NCI-H2029 (cell line): ENCODE results near the gene SIAE.
"Not testable (repeated sequence)": the region's sequence is repeated elsewhere in the genome, so short reads cannot be mapped to it uniquely, and the experiment has no call there.

Source experiments
- DNase-seq: peaks from one replicate; lab custom pipeline; 2025; lab: John Stamatoyannopoulos, UW

SIAE gene

GRCh38 chr11:124623861-124624525, 49.5 kb downstream of the SIAE start:
- DNase-seq = no peak

GRCh38 chr11:124622531-124623451, 50.7 kb downstream of the SIAE start, which contains the start of gene TBRG1:
TSS of gene TBRG1 (plus strand) at chr11:124622864. CDS start at chr11:124623084, 220 bp downstream.
- DNase-seq = peak; percentile 58

- no peak for DNase-seq
Observed at GRCh38 chr11:124618863-124619262, 54.7 kb downstream of the SIAE start.

GRCh38 chr11:124612567-124613246, 60.8 kb downstream of the SIAE start:
- no peak for DNase-seq

GRCh38 chr11:124612045-124612444, 61.5 kb downstream of the SIAE start:
- DNase-seq = peak; percentile 39

GRCh38 chr11:124611064-124611463, 62.5 kb downstream of the SIAE start, which contains the start of gene PANX3:
TSS of gene PANX3 (plus strand) at chr11:124611428. CDS start at chr11:124611557, 129 bp downstream.
- no peak for DNase-seq

GRCh38 chr11:124610295-124610694, 63.2 kb downstream of the SIAE start:
- DNase-seq = no peak

GRCh38 chr11:124608147-124608546, 65.4 kb downstream of the SIAE start:
- DNase-seq = no peak

GRCh38 chr11:124605719-124606118, 67.8 kb downstream of the SIAE start:
- DNase-seq = no peak

- DNase-seq = not testable (repeated sequence)
Observed at GRCh38 chr11:124602723-124603122, 70.8 kb downstream of the SIAE start.

GRCh38 chr11:124602193-124602592, 71.3 kb downstream of the SIAE start:
- DNase-seq = no peak

- no peak for DNase-seq
Observed at GRCh38 chr11:124600621-124601320, 72.8 kb downstream of the SIAE start.

- DNase-seq = no peak
Observed at GRCh38 chr11:124597626-124598025, 75.9 kb downstream of the SIAE start.

GRCh38 chr11:124595302-124595701, 78.2 kb downstream of the SIAE start:
- DNase-seq = no peak

- DNase-seq = no peak
Observed at GRCh38 chr11:124592627-124593026, 80.9 kb downstream of the SIAE start.

GRCh38 chr11:124591430-124591829, 82.1 kb downstream of the SIAE start:
- no peak for DNase-seq

- DNase-seq = peak; percentile 43
Observed at GRCh38 chr11:124586238-124586860, 87.2 kb downstream of the SIAE start.

- no peak for DNase-seq
Observed at GRCh38 chr11:124584681-124585372, 88.7 kb downstream of the SIAE start.

GRCh38 chr11:124583781-124584180, 89.8 kb downstream of the SIAE start:
- DNase-seq = no peak
